Astrocyte of the cerebellum (primary cell): ENCODE measurements around the gene GNL3.
"Not testable (repeated sequence)": the region's sequence is repeated elsewhere in the genome, so short reads cannot be mapped to it uniquely, and the experiment has no call there.

Experiments
- DNase-seq: peaks from one replicate; pipeline ENCODE4 v3.0.0-alpha.2; 2011; ENCODE audit warnings: low read depth
- H3K4me3 ChIP-seq: 2 replicates; pipeline ENCODE4 v1.5.1; 2011; ENCODE audit warnings: mild to moderate bottlenecking, low read depth, low read length, moderate library complexity
- in situ Hi-C: cut with HindIII; loops from 2 replicates; pipeline ENCODE4 v1.10.0; 2017; ENCODE audit warnings: low sequenced_read_pairs
- TF ChIP-seq, protein P1 (sequence below): IDR thresholded peaks from 2 replicates; pipeline ENCODE4 v1.5.1; 2012; ENCODE audit warnings: low read length, low read depth, moderate library complexity, mild to moderate bottlenecking; ENCODE audit errors: missing control alignments

Gene GNL3

GRCh38 chr3:52655895-52656294, 29.9 kb upstream of the GNL3 start:
- H3K4me3 ChIP-seq = no peak overlapping the region
- TF ChIP-seq, protein P1, sequence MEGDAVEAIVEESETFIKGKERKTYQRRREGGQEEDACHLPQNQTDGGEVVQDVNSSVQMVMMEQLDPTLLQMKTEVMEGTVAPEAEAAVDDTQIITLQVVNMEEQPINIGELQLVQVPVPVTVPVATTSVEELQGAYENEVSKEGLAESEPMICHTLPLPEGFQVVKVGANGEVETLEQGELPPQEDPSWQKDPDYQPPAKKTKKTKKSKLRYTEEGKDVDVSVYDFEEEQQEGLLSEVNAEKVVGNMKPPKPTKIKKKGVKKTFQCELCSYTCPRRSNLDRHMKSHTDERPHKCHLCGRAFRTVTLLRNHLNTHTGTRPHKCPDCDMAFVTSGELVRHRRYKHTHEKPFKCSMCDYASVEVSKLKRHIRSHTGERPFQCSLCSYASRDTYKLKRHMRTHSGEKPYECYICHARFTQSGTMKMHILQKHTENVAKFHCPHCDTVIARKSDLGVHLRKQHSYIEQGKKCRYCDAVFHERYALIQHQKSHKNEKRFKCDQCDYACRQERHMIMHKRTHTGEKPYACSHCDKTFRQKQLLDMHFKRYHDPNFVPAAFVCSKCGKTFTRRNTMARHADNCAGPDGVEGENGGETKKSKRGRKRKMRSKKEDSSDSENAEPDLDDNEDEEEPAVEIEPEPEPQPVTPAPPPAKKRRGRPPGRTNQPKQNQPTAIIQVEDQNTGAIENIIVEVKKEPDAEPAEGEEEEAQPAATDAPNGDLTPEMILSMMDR = no peak
- in situ Hi-C loops = no loop called here
- DNase-seq = no peak

GRCh38 chr3:52660046-52660445, 25.8 kb upstream of the GNL3 start:
- in situ Hi-C loops = no loop called here
- DNase-seq = no peak
- TF ChIP-seq, protein P1 = no peak
- no peak overlapping the region for H3K4me3 ChIP-seq

DNA sequence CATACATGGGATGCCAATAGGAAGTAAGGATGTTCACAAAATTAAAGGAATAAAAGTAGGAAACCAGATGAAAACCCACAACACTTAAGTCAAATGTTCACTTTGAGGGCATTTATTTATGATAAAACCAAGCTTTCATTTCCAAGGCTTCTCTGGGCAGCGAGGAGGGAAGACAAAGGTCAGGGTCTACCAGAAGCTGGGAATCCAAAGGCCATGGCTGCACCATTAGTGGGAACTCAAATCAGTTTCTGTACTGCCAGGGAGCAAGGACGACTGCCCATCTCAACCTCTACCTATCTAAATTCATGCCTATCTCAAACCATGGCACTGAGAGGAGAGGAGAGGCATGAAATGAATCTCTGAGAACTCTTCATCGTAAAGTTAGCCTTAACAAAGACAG, 22.7 kb upstream of the GNL3 start:
- H3K4me3 ChIP-seq = no peak overlapping the region
- TF ChIP-seq, protein P1 = no peak
- in situ Hi-C loops = no loop called here

GRCh38 chr3:52670621-52671521, 15.0 kb upstream of the GNL3 start:
- H3K4me3 ChIP-seq = peak overlapping the region; percentile 9
- in situ Hi-C loops = no loop called here
- peak; percentile 99 for DNase-seq
- TF ChIP-seq, protein P1 = no peak

More for the DNA sequence above, 22.7 kb upstream of the GNL3 start:
- DNase-seq = no peak

GRCh38 chr3:52671676-52672075, 14.2 kb upstream of the GNL3 start:
- TF ChIP-seq, protein P1 = no peak
- DNase-seq = no peak
- in situ Hi-C loops = no loop called here
- no peak overlapping the region for H3K4me3 ChIP-seq

DNA sequence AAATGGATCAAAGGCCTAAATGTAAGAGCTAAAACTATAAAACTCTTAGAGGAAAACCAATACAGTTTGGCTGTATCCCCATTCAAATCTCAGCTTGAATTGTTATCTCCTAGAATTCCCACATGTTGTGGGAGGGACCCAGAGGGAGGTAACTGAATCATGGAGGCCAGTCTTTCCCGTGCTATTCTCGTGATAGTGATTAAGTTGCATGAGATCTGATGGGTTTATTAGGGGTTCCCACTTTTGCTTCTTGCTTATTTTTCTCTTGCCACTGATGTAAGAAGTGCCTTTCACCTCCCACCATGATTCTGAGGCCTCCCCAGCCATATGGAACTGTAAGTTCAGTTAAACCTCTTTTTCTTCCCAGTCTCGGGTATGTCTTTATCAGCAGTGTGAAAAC, 9.6 kb upstream of the GNL3 start:
- DNase-seq, H3K4me3 ChIP-seq, in situ Hi-C loops: not testable (repeated sequence)
